PC-3 (cell line): ENCODE results near the gene ENTPD1. TPM values are rescaled to one million over a fixed set of nuclear protein-coding genes. Genes with fewer than 3 reads are reported as not detected.

Experiments
- ATAC-seq: fragments of 200-7000 bp; cut with Tn5 transposase; 2 replicates; pipeline ENCODE4 v1.9.1; 2020; ENCODE audit warnings: mild to moderate bottlenecking, moderate library complexity
- Bru-seq: library from RNA; stranded (reverse); fragments of 400-500 nt; gene quantifications from one replicate; lab custom pipeline; 2021; lab: Mats Ljungman, UMichigan
- BruChase-seq, 2 experiments: library from RNA; stranded (reverse); fragments of 400-500 nt; gene quantifications; one replicate each; lab custom pipeline; 2021; lab: Mats Ljungman, UMichigan
- BruUV-seq: library from RNA; stranded (reverse); fragments of 400-500 nt; replicated peaks from 2 replicates; lab custom pipeline; 2021; lab: Mats Ljungman, UMichigan
- CTCF ChIA-PET: fragments of 300-600 bp; sonication (Branson Sonifier 250); formaldehyde crosslinking; loops from one replicate; lab custom pipeline; 2022; ENCODE audit warnings: antibody characterized with exemption; lab: Charles Lee
- POLR2A ChIA-PET: fragments of 300-600 bp; sonication (Branson Sonifier 250); formaldehyde crosslinking; loops from one replicate; lab custom pipeline; 2022; ENCODE audit warnings: antibody characterized with exemption; ENCODE audit not compliant: unreplicated experiment; lab: Charles Lee
- DNase-seq: peaks from one replicate; pipeline ENCODE4 v3.0.0-alpha.2; 2015
- H2AFZ ChIP-seq: fragments of 300-600 bp; sonication (generic); 2 replicates; pipeline ENCODE4 v1.6.0; 2016; ENCODE audit warnings: antibody characterized with exemption, low read length
- H3F3A ChIP-seq: fragments of 300-600 bp; sonication (generic); one replicate; pipeline ENCODE4 v1.6.0; 2017; ENCODE audit warnings: antibody characterized with exemption, low read length, control low read depth, mild to moderate bottlenecking; ENCODE audit not compliant: unreplicated experiment
- H3K27ac ChIP-seq: fragments of 300-600 bp; sonication (generic); 2 replicates; pipeline ENCODE4 v1.5.1; 2016; ENCODE audit warnings: mild to moderate bottlenecking, low read length
- H3K27me3 ChIP-seq: fragments of 300-600 bp; sonication (generic); 2 replicates; pipeline ENCODE4 v1.6.1; 2016; ENCODE audit warnings: low read length, mixed read lengths
- H3K36me3 ChIP-seq: fragments of 300-600 bp; sonication (generic); 2 replicates; pipeline ENCODE4 v1.6.1; 2016; ENCODE audit warnings: low read depth, mixed run types, low read length, mixed read lengths
- H3K4me1 ChIP-seq: fragments of 300-600 bp; sonication (generic); 2 replicates; pipeline ENCODE4 v1.5.1; 2016; ENCODE audit warnings: low read length; ENCODE audit not compliant: insufficient read depth
- H3K4me2 ChIP-seq: fragments of 300-600 bp; sonication (generic); 2 replicates; pipeline ENCODE4 v1.6.0; 2016; ENCODE audit warnings: low read length
- H3K4me3 ChIP-seq: fragments of 300-600 bp; sonication (generic); 2 replicates; pipeline ENCODE4 v1.5.1; 2016; ENCODE audit warnings: mild to moderate bottlenecking, low read length, mixed read lengths
- H3K79me2 ChIP-seq: fragments of 300-600 bp; sonication (generic); 2 replicates; pipeline ENCODE4 v1.6.1; 2017; ENCODE audit warnings: low read length, mixed read lengths
- H3K9ac ChIP-seq: fragments of 300-600 bp; sonication (generic); 2 replicates; pipeline ENCODE4 v1.6.0; 2016; ENCODE audit warnings: mild to moderate bottlenecking, low read length
- H3K9me2 ChIP-seq: fragments of 300-600 bp; sonication (generic); replicated peaks from 2 replicates; pipeline ENCODE4 v1.6.1; 2016; ENCODE audit warnings: mixed run types, low read length, mixed read lengths
- H3K9me3 ChIP-seq: fragments of 300-600 bp; sonication (generic); 2 replicates; pipeline ENCODE4 v1.6.1; 2016; ENCODE audit warnings: low read length, mixed read lengths
- H4K20me1 ChIP-seq: fragments of 300-600 bp; sonication (generic); 2 replicates; pipeline ENCODE4 v1.6.1; 2016; ENCODE audit warnings: low read length, mixed read lengths
- CTCF ChIP-seq: fragments of 300-600 bp; sonication (generic); conservative IDR thresholded peaks from 2 replicates; pipeline ENCODE4 v1.5.1; 2017; ENCODE audit warnings: antibody characterized with exemption, low read depth, mild to moderate bottlenecking, low read length
- EZH2 ChIP-seq: fragments of 300-600 bp; sonication (generic); IDR thresholded peaks from one replicate; pipeline ENCODE4 v1.6.1; 2017; ENCODE audit warnings: antibody characterized with exemption, mild to moderate bottlenecking, low read length; ENCODE audit not compliant: unreplicated experiment
- EZH2phosphoT487 ChIP-seq: fragments of 300-600 bp; sonication (generic); IDR thresholded peaks from 2 replicates; pipeline ENCODE4 v1.6.1; 2018; ENCODE audit warnings: mild to moderate bottlenecking, antibody characterized with exemption, low read length, borderline replicate concordance
- intact Hi-C: fragments of 100-400 bp; cut with micrococcal nuclease; formaldehyde crosslinking; loops from 2 replicates; pipeline ENCODE4 v1.9.0; 2023
- long read RNA-seq: library from polyadenylated mRNA; unstranded; transcript quantifications from one replicate; pipeline ENCODE4 v2.0.0, GENCODE V29; 2021; ENCODE audit not compliant: unreplicated experiment
- total RNA-seq: library from RNA; depleted of rRNA; stranded (reverse); fragments of >200 nt; gene quantifications from 2 replicates; pipeline ENCODE4 v1.2.3, GENCODE V29; 2014; rRNA removed

Gene ENTPD1
- total RNA-seq (not detected in 2 replicates), Bru-seq, nascent RNA (percentile 0 among the genes with signal in this experiment), BruChase-seq, experiment 1, labeled RNA remaining after a 6-hour chase (percentile 2 among the genes with signal in this experiment), BruChase-seq, experiment 2, labeled RNA remaining after a 2-hour chase (percentile 3 among the genes with signal in this experiment)
- long read RNA-seq = 0 reads

GRCh38 chr10:95756041-95756761 is at the start of gene ENTPD1:
TSS of gene ENTPD1 (plus strand) at chr10:95756163. CDS start at chr10:95756240, 77 bp downstream.
- ATAC-seq = no peak
- intact Hi-C loops = no loop called here
- TF ChIP-seq EZH2 (no peak), EZH2phosphoT487 (no peak), CTCF (no peak)
- Histone ChIP-seq H3K27me3 (peaks cover 30% of the 10 kb centered on the region), H3K4me2 (peak within 1 kb of the TSS; percentile 13; the same call in 1 of the 2 replicates), H3K4me1 (no peaks in the 10 kb centered on the region), H3F3A (no peaks in the 10 kb centered on the region), H3K9me3 (no peaks in the 10 kb centered on the region), H3K4me3 (no peak within 1 kb of the TSS), H4K20me1 (no peaks in the 10 kb centered on the region), H3K79me2 (no peaks in the 10 kb centered on the region), H3K36me3 (no peaks in the 10 kb centered on the region), H3K9ac (no peak within 1 kb of the TSS), H3K9me2 (no peaks in the 10 kb centered on the region), H3K27ac (no peak within 1 kb of the TSS), H2AFZ (no peak within 1 kb of the TSS)
- BruUV-seq = no TSS peak
- DNase-seq = no peak
- ChIA-PET CTCF (no interaction called here), POLR2A (no interaction called here)

GRCh38 chr10:95706573-95706972 is 49.4 kb upstream of the ENTPD1 start:
- Histone ChIP-seq H3K4me1 (no peaks in the 10 kb centered on the region), H3K4me3 (no peak overlapping the region), H4K20me1 (no peaks in the 10 kb centered on the region), H3K4me2 (no peak overlapping the region), H3K27ac (no peak overlapping the region), H3K9me2 (no peaks in the 10 kb centered on the region), H3K9me3 (no peaks in the 10 kb centered on the region), H2AFZ (no peak overlapping the region), H3K9ac (no peak overlapping the region), H3K79me2 (no peaks in the 10 kb centered on the region), H3K27me3 (no peaks in the 10 kb centered on the region), H3F3A (no peaks in the 10 kb centered on the region), H3K36me3 (no peaks in the 10 kb centered on the region)
- ChIA-PET CTCF (no interaction called here), POLR2A (no interaction called here)
- ATAC-seq = no peak
- no TSS peak for BruUV-seq
- intact Hi-C loops = no loop called here
- no peak for TF ChIP-seq EZH2
- no peak for TF ChIP-seq CTCF
- no peak for TF ChIP-seq EZH2phosphoT487
- no peak for DNase-seq

GRCh38 chr10:95706990-95707389 is 49.0 kb upstream of the ENTPD1 start:
- DNase-seq (no peak), ATAC-seq (no peak)
- Histone ChIP-seq H3K4me2 (no peak overlapping the region), H3F3A (no peaks in the 10 kb centered on the region), H3K4me1 (no peaks in the 10 kb centered on the region), H3K36me3 (no peaks in the 10 kb centered on the region), H3K9me2 (no peaks in the 10 kb centered on the region), H3K4me3 (no peak overlapping the region), H3K9ac (no peak overlapping the region), H3K27me3 (no peaks in the 10 kb centered on the region), H2AFZ (no peak overlapping the region), H3K27ac (no peak overlapping the region), H3K79me2 (no peaks in the 10 kb centered on the region), H4K20me1 (no peaks in the 10 kb centered on the region), H3K9me3 (no peaks in the 10 kb centered on the region)
- TF ChIP-seq EZH2phosphoT487 (no peak), EZH2 (no peak), CTCF (no peak)
- BruUV-seq = no TSS peak
- ChIA-PET POLR2A (no interaction called here), CTCF (no interaction called here)
- intact Hi-C loops = no loop called here
